ENCODE data around the gene CLIP1.

- TF ChIP-seq CTCF (IDR thresholded peaks at IDR 0.05) = no peak
- TF ChIP-seq EZH2 (IDR thresholded peaks at IDR 0.05) = no peak
- TF ChIP-seq EZH2phosphoT487 (IDR thresholded peaks at IDR 0.05) = no peak
These were observed 109.5 kb downstream of the CLIP1 start for GRCh38 chr12:122312926-122313325.

All from neural progenitor cell (in vitro differentiated cells).